Neural progenitor cell (in vitro differentiated cells): ENCODE measurements around the gene TBC1D2B.

Source experiments
- CTCF ChIP-seq: fragments of 200-600 bp; sonication (generic); IDR thresholded peaks from 2 replicates; pipeline ENCODE4 v1.5.1; 2017; ENCODE audit warnings: antibody characterized with exemption, mild to moderate bottlenecking
- EZH2 ChIP-seq: fragments of 200-600 bp; sonication (generic); IDR thresholded peaks from 2 replicates; pipeline ENCODE4 v1.6.1; 2017; ENCODE audit warnings: antibody characterized with exemption, mild to moderate bottlenecking, moderate library complexity
- EZH2phosphoT487 ChIP-seq: fragments of 200-600 bp; sonication (generic); IDR thresholded peaks from 2 replicates; pipeline ENCODE4 v1.6.1; 2017; ENCODE audit warnings: antibody characterized with exemption

- TF ChIP-seq CTCF = no peak
- no peak for TF ChIP-seq EZH2
- TF ChIP-seq EZH2phosphoT487 = no peak
Observed at GRCh38 chr15:78110916-78111475, 33.5 kb upstream of the TBC1D2B start.
